Bronchial epithelial cell (primary cell): ENCODE results near the gene A1BG. TPM values are rescaled to one million over a fixed set of nuclear protein-coding genes. Genes with fewer than 3 reads are reported as not detected.

Source experiments
- DNase-seq: peaks from one replicate; pipeline ENCODE4 v3.0.0-alpha.2; 2010; ENCODE audit warnings: low read depth
- FAIRE-seq: peaks from 2 replicates; lab custom pipeline; 2011; peaks lifted over from hg19 to GRCh38; lab: Jason Lieb, UNC
- H3K27me3 ChIP-seq: 2 replicates; pipeline ENCODE4 v1.5.1; 2011; ENCODE audit warnings: low read length; ENCODE audit not compliant: control insufficient read depth, insufficient read depth
- H3K36me3 ChIP-seq: 2 replicates; pipeline ENCODE4 v1.5.1; 2011; ENCODE audit warnings: low read length; ENCODE audit not compliant: control insufficient read depth, insufficient read depth
- H3K4me3 ChIP-seq: 2 replicates; pipeline ENCODE4 v1.5.1; 2011; ENCODE audit warnings: mild to moderate bottlenecking, low read depth, low read length, control low read depth
- CTCF ChIP-seq: IDR thresholded peaks from 2 replicates; pipeline ENCODE4 v1.5.1; 2011; ENCODE audit warnings: mild to moderate bottlenecking, moderate library complexity, low read length, control low read depth, inconsistent platforms; ENCODE audit not compliant: insufficient read depth, severe bottlenecking
- total RNA-seq: library from RNA; depleted of rRNA; stranded (reverse); fragments of >200 nt; gene quantifications from 2 replicates; pipeline ENCODE4 v1.2.1, GENCODE V29; 2014

The A1BG gene
- total RNA-seq, 1 donor from 2014 or later, result 2.1 TPM

- TF ChIP-seq CTCF, result no peak
- peak; percentile 18 for FAIRE-seq
- H3K36me3 ChIP-seq, result no peaks in the 10 kb centered on the region
- H3K27me3 ChIP-seq, result peaks cover 6% of the 10 kb centered on the region
- H3K4me3 ChIP-seq, result no peak overlapping the region
- DNase-seq, result no peak
Measured at GRCh38 chr19:58345558-58345957, 7.7 kb downstream of the A1BG start.

GRCh38 chr19:58338825-58339558, 14.3 kb downstream of the A1BG start:
- Histone ChIP-seq H3K36me3 (peaks cover 11% of the 10 kb centered on the region), H3K27me3 (no peaks in the 10 kb centered on the region), H3K4me3 (no peak overlapping the region)
- FAIRE-seq (no peak), DNase-seq (no peak)
- no peak for TF ChIP-seq CTCF

- H3K27me3 ChIP-seq, result no peaks in the 10 kb centered on the region
- FAIRE-seq (no peak), DNase-seq (no peak)
- TF ChIP-seq CTCF, result no peak
- H3K4me3 ChIP-seq, result no peak overlapping the region
- peaks cover 11% of the 10 kb centered on the region for H3K36me3 ChIP-seq
Measured at GRCh38 chr19:58338336-58338735, 15.0 kb downstream of the A1BG start.

GRCh38 chr19:58336820-58337219, 16.5 kb downstream of the A1BG start:
- Histone ChIP-seq H3K27me3 (no peaks in the 10 kb centered on the region), H3K4me3 (no peak overlapping the region), H3K36me3 (peaks cover 11% of the 10 kb centered on the region)
- DNase-seq (no peak), FAIRE-seq (no peak)
- no peak for TF ChIP-seq CTCF

- Histone ChIP-seq H3K27me3 (no peaks in the 10 kb centered on the region), H3K4me3 (no peak overlapping the region), H3K36me3 (peaks cover 11% of the 10 kb centered on the region)
- no peak for TF ChIP-seq CTCF
- FAIRE-seq (no peak), DNase-seq (no peak)
Measured at GRCh38 chr19:58336216-58336615, 17.1 kb downstream of the A1BG start.

- DNase-seq, result no peak
- FAIRE-seq, result no peak
- Histone ChIP-seq H3K27me3 (no peaks in the 10 kb centered on the region), H3K36me3 (peaks cover 11% of the 10 kb centered on the region), H3K4me3 (no peak overlapping the region)
- TF ChIP-seq CTCF, result no peak
Measured at GRCh38 chr19:58335630-58336029, 17.7 kb downstream of the A1BG start.
